Stimulated activated CD4-positive, alpha-beta T cell treated with anti-CD3 and anti-CD28 coated beads, Interleukin-12 subunit alpha, Interleukin-12 subunit beta, amount 100 ng/mL, for 4 hours (primary cell): ENCODE data around the gene TMPRSS4.

ENCODE experiments used
- DNase-seq: peaks from one replicate; pipeline ENCODE4 v3.0.0-alpha.2; 2020

TMPRSS4 gene

DNA sequence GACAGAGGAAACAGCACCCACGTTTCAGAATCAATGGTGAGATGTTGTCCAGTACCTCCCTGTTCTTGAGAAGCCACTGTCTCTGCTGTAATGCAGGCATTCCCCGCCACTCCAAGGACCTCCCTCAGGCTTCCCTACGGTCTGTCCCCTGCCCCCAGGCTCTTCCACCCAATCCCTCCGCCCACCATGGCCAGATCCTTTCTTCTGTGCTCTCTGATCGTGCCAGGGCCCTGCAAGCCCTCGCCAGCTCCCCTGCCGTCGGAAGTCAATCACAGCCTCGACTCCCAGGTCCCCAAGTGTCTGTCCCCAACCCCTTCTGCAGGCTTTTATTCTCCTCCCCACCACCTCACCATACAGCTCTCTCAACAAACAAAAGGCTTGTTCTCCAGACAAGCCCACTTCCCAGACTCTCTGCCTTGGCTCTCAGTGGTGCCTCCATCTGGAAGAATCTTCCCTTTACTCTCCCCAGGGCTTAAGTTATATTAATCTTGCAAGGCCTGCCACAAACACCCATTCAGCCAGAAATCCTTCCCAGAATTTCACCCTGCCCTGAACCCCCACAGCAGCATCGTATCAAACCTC, 62.1 kb downstream of the TMPRSS4 start:
- DNase-seq: no peak

GRCh38 chr11:118139578-118139977, 62.7 kb downstream of the TMPRSS4 start:
- no peak for DNase-seq

DNA sequence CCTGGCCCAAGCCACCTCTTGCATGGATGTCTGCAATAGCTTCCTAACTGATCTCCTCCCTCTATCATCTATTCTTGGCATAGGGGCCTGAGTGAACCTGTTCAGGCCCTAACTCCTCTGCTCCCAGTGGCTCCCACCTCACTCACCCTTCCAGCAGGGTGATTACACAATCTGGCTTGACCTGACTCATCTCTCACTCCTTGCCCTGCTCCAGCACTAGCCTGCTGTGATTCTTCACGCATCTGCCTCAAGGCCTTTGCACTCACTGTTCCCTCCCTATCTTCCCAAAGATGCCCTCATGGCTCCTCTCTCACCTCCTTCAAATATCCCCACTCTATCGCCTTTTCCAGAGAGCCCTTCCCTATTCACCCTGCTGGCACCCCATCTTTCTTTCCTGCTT, 65.2 kb downstream of the TMPRSS4 start:
- no peak for DNase-seq

DNA sequence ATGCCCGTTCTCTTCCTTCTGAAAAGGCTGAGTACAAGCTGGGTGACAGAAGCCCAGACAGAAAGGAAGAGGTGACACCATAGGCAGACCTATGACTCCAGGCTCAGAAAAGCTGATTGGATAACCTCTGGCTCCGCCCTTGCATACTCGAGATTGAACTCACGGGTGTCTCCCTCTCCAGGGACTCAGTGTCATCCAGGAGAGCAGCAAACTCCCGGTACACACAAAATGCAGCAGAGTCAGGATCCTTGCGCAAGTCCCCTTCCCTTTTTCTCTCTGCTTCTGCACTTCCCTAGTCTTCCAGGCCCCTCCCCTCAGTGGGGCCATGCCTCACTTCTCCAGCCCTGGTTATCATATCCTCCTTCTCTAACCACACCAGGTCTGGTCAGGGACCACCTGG, 65.9 kb downstream of the TMPRSS4 start:
- no peak for DNase-seq

DNA sequence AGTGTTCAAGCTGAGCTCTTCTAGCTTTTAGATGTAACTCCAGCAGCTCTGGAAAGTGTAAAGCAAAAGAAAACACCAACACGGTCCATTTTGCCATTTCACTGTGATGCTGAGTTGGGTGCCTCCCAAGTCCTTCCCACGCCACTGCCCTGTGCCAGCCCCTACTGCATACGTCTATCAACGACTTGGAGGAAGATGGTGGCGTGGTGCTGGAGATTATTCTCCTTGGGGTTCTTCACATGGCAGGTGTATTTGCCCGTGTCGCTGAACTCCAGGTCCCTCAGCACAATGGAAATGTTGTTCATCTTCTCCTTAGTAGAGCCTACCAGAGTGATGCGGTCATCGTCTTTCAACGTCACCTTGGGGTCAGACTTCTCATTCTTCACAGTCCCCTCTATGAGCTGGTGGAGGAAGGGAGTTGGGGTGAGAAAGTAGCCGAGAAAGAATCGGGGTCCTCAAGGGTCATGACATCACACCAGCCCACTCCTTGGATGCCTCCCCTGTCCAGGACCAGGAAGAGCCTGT, 66.8 kb downstream of the TMPRSS4 start:
- no peak for DNase-seq

GRCh38 chr11:118144301-118145268, 67.7 kb downstream of the TMPRSS4 start:
- DNase-seq: no peak

DNA sequence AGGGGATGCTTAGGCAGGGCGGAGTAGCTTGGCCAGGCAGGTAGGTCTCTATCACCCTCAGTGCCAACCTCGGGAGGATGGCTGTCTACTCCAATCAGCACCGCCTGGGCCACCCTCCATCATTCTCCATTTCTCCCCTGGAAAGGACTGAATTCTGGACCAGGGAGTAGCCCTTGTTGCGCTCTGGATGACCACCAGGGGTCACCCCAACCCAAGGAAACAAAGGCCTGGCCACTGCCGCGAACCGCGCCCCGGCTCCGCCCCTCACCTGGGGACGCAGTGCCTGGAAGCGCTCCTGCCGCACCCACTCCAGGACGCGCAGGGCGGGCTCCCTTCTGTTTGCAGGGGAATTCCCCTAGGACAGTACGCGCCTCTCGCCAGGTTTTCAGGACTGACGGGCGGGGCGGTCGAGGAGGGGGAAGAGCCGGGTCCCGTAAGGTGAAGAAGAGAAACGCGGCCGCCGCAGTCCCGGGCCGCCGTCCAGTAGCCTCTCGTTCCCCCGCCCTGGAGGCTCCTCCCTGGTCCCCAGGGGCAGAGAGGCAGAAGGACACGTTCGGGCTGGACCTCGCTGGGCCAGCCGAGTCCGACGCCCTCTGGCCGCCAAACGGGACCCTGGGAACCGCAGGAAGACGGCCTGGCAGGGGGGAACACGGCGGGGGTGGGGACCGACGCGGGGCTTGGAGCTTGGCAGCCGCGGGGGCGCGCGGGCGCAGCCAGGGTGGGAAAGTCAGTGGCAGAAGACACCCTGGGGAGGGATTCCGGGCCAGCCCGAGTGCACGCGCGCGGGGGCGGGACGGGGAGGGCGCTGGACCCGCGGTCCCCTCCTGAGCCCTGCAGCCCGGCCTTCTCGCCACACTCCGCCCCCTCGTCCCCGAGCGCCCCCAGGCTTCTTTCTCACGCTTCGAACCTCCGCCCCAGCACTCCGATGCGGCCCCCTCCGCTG, 68.7 kb downstream of the TMPRSS4 start:
- peak; percentile 86 for DNase-seq

DNA sequence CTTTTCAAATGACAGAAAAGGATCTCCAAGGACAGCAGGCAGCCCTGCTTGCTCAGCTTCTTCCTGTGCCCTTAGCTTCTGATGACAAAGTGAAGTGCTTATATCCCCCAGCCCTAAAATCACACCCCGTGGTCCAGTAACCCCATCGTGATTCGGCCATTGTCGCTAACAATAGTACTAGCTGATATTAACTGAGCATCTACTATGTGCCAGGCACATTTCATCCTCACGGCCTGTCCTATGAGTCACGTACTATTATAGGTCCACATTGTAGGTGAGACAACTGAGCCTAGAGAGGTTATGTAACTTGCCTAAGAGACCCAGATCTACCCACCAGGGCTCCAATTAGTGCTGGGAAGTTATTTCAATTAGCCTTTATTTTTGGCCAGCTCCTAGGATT, 69.7 kb downstream of the TMPRSS4 start:
- no peak for DNase-seq

GRCh38 chr11:118147502-118147901, 70.6 kb downstream of the TMPRSS4 start:
- no peak for DNase-seq

GRCh38 chr11:118148240-118148639, 71.4 kb downstream of the TMPRSS4 start:
- DNase-seq: no peak

DNA sequence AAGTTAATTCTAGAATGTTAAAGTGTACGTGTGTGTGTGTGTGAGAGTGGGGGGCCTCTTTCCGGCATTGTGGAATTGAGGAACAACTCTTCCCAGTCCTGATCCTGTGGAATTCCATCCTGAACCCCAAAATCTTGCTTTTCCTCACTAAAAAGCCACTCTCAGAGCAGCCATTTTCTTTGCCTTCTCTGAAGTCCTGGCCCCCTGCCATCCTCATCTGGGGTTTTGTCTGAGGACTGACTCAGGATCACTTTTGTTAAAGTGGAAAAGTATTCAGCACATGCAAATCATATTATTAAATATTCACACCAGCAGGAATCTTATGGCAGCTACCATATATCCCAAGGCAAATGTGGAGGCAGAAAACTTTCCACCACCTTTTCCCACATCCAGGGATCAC, 72.0 kb downstream of the TMPRSS4 start:
- no peak for DNase-seq

- DNase-seq: no peak
Measured at GRCh38 chr11:118149493-118149892, 72.6 kb downstream of the TMPRSS4 start.

- DNase-seq: no peak
Measured at GRCh38 chr11:118151431-118151830, 74.6 kb downstream of the TMPRSS4 start.

DNA sequence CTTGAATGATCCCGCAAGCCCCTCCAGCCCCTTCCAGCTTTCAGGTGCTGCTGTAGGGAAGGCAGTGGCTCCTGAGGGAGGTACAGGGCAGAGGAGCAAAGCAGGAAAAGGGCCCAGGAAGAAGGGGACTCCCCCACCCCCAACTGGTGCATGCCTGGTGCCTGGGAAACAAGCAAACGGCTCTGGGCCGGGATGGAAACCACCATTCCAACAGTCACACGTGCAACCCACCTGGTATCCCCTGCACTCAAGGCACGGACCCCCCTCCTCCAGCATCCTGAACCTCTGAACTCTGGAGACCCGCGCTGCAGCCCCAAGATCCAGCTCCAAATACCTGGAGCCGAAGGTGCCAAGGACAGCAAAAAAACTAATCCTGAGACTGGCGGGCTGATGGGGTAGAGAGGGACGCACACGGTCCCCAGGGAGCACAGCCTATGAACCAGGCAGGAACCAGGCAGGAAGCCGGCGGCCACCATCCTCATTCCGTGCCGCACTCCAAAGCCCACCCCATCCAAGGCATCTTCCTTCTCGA, 75.2 kb downstream of the TMPRSS4 start:
- no peak for DNase-seq

DNA sequence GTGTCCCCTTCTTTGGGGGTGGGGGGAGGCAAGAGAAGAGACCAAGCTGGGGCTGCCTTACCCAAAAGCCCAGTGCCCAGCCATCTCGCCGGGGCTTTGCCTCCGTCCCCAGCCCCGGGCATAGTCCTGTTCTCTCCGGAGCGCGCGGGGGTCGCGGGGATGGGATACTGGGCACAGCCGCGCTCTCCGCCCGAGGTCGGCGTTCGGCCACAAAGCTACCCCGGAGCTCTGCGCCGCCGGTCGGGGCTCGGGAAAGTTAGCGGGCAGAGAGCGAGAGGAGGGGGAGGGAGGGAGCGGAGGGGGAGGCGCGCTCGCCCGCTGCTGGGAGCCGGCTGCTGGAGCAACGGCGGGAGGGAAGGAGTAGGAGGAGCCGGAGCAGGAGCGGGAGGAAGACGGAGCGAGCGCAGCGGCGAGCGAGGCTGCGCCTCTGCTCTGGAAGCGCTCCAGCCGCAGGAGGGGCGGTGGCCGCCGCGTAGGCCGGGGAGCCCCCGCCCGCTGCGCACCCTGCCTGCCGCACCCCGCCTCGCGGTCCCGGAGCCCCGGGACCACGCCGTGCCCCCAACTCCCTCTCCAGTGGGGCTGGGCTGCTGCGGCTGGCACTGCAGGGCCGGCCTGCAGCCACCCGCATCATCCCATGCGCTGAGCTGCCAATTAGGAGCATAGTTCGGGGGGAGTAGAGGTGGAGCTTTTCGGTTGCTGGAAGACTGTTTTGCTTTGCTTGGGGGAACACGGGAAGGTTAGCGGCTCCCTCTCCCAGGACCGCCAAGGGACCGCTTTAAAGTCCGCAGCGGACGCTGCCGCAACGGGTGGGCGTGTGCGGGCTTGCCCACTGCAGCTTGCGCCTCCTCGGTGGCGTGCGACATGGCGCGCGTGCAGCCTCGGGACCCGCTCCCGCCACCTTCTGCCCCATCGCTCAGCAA, 75.9 kb downstream of the TMPRSS4 start, which contains the start of gene SCN4B:
Gene SCN4B (minus strand): TSS at position 272 of the 920 bp plus-strand sequence. CDS start 150 bp downstream, at position 122.
- DNase-seq: no peak

DNA sequence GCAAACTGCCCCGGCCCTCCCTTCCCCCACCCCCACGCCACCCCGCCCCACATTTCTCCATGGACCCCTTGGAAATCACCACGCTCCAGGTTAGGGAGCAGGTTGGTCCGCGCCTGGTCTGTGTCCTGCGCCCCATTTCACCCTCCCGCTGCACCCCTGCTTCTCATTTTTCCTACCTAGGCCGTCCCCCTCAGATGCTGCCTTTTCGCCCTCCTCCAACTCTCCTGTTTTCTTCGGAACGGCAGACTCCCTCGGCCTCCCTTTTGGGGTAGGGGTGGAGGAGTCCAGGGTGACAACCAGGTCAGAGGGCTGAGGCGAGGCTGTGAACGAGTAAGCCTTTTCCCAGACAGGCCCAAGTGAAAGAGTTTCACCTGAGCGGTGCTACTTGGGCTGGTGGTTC, 76.6 kb downstream of the TMPRSS4 start:
- no peak for DNase-seq

GRCh38 chr11:118153976-118154375, 77.1 kb downstream of the TMPRSS4 start:
- no peak for DNase-seq

- no peak for DNase-seq
Measured at GRCh38 chr11:118154641-118155040, 77.8 kb downstream of the TMPRSS4 start.

DNA sequence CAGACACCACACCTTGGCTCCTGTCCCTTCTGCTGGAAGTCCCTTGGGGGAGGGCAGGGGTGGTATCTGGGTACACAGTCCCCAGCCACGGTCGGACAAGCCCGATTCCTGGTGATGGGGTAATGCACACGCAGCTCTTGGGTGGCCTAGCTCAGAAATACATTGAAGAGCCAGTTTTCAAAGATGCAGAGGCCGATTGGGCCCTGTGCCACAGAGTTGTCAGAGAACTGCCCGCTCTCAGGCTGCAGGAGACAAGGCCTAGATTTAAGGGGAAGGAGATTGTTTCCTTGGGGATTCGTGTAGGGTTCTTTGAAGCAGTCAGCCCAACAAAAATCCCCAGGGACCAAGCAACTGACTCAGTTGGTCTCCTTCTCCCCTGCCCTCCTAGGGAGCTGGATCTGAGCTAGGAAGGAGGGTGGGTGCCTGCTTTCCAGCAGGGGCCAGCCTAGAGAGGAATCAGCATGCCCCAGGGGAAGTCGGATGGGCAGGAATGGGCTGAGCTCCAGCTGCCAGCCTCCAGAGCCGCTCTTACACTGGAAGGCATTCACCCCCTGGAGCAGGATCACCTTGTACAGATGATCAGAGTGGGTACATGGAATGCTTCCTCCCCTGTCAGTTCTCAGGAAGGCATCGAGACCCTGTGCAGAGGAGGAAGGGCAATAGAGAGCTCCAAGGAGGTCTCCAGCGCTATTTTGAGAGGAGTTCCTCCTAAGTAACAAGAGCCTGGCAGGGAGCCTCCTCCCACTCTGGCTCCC, 79.1 kb downstream of the TMPRSS4 start:
- no peak for DNase-seq

- DNase-seq: no peak
Measured at GRCh38 chr11:118156531-118157185, 79.8 kb downstream of the TMPRSS4 start.
